ENCODE results near the gene INO80E.
A peak's percentile ranks its signal among the peaks of the same experiment; 100 is the strongest.

The INO80E gene

DNA sequence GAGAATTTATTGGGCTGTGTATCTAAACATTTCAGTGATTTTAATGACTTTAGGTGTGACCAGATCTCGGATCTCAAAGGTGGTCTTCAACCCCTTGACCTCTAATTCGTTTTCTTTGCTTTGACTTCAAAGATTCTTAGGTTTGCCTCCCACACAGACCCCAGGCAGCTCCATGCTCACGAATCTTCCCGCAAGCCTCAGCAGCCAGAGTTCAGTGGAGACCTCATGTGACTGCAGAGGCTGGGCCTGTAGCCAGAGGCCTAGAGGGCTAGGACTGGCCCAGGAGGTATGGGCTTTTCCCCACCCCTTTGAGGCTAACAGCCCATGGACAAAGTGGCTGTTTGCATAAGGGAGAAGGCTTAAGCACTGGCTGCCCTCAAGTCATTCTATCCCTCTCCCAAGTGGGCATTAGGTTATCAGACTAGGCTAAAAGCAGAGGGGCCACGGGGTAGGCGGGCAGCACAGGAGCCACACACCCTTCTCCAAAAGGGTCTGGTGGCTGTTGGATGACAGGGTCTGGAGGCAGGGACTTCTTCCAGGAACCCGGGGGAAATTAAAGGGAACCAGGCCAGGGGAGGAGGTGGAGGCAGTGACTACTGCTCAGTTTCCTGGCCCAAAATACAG, 3.6 kb upstream of the INO80E start:
- no peaks in the 10 kb centered on the region for H3K9me3 ChIP-seq (ENCODE audit: severe bottlenecking)
- TF ChIP-seq, protein P1, sequence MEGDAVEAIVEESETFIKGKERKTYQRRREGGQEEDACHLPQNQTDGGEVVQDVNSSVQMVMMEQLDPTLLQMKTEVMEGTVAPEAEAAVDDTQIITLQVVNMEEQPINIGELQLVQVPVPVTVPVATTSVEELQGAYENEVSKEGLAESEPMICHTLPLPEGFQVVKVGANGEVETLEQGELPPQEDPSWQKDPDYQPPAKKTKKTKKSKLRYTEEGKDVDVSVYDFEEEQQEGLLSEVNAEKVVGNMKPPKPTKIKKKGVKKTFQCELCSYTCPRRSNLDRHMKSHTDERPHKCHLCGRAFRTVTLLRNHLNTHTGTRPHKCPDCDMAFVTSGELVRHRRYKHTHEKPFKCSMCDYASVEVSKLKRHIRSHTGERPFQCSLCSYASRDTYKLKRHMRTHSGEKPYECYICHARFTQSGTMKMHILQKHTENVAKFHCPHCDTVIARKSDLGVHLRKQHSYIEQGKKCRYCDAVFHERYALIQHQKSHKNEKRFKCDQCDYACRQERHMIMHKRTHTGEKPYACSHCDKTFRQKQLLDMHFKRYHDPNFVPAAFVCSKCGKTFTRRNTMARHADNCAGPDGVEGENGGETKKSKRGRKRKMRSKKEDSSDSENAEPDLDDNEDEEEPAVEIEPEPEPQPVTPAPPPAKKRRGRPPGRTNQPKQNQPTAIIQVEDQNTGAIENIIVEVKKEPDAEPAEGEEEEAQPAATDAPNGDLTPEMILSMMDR (IDR thresholded peaks at IDR 0.05; ENCODE audit: low read depth, low read length): no peak
- no peak overlapping the region for H3K4me3 ChIP-seq (ENCODE audit: low read depth, low read length)
- peaks cover 77% of the 10 kb centered on the region for H3K36me3 ChIP-seq
- no peaks in the 10 kb centered on the region for H3K27me3 ChIP-seq (ENCODE audit: insufficient read depth, low read depth, severe bottlenecking)
- no peak for DNase-seq
- no peak overlapping the region; the same call in 1 of the 2 replicates for H3K27ac ChIP-seq

GRCh38 chr16:29993191-29993902, 2.7 kb upstream of the INO80E start:
- H3K4me3 ChIP-seq (ENCODE audit: low read depth, low read length): no peak overlapping the region
- TF ChIP-seq, protein P1 (IDR thresholded peaks at IDR 0.05; ENCODE audit: low read depth, low read length): no peak
- no peaks in the 10 kb centered on the region for H3K27me3 ChIP-seq (ENCODE audit: insufficient read depth, low read depth, severe bottlenecking)
- H3K36me3 ChIP-seq: peaks cover 74% of the 10 kb centered on the region
- no peak overlapping the region for H3K27ac ChIP-seq
- no peaks in the 10 kb centered on the region for H3K9me3 ChIP-seq (ENCODE audit: severe bottlenecking)
- DNase-seq: no peak

GRCh38 chr16:29993903-29994599, 2.0 kb upstream of the INO80E start:
- H3K4me3 ChIP-seq (ENCODE audit: low read depth, low read length): no peak overlapping the region
- no peak overlapping the region for H3K27ac ChIP-seq
- TF ChIP-seq, protein P1 (IDR thresholded peaks at IDR 0.05; ENCODE audit: low read depth, low read length): no peak
- no peaks in the 10 kb centered on the region for H3K9me3 ChIP-seq (ENCODE audit: severe bottlenecking)
- peaks cover 72% of the 10 kb centered on the region for H3K36me3 ChIP-seq
- H3K27me3 ChIP-seq (ENCODE audit: insufficient read depth, low read depth, severe bottlenecking): no peaks in the 10 kb centered on the region
- no peak for DNase-seq

DNA sequence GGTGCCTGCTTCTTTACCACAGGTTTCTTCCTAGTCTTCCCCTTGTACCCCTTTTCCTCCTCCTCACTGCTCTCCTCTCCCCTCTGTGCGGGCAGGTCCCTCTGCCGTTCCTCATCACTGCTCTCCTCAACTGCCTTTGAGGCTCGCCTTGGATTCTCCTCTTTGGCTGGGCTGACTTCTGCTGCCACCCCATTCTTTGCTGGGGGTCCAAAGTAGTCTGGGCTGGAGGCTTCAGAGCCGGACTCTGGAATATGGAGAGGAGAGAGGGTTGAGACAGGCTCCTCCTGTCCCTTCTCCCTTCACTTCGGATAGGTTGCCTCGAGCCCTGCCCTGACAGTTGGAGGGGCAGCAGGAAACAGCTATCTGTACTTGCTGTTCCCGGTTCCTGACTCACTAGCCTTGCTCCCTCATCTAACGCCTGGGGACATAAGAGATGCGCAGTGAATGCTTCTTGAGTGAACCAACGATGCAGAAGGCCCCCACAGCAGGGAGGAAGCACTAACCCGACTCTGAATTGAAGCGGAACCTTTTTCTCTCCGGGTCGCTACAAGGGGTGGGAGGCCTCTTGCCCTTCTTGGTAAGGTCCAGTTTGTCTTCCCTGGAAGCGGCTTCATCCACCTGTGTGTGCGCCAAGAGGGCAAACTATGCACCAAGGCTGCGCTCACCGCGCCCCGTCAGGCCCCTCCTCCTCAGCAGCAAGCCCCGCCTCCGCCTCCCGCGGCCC, 1.3 kb upstream of the INO80E start:
- Histone ChIP-seq H3K27me3 (ENCODE audit: insufficient read depth, low read depth, severe bottlenecking) (no peaks in the 10 kb centered on the region), H3K4me3 (ENCODE audit: low read depth, low read length) (peak overlapping the region; percentile 77), H3K27ac (peak overlapping the region; percentile 100), H3K9me3 (ENCODE audit: severe bottlenecking) (no peaks in the 10 kb centered on the region), H3K36me3 (peaks cover 70% of the 10 kb centered on the region)
- TF ChIP-seq, protein P1 (IDR thresholded peaks at IDR 0.05; ENCODE audit: low read depth, low read length): no peak
- peak; percentile 81 for DNase-seq

DNA sequence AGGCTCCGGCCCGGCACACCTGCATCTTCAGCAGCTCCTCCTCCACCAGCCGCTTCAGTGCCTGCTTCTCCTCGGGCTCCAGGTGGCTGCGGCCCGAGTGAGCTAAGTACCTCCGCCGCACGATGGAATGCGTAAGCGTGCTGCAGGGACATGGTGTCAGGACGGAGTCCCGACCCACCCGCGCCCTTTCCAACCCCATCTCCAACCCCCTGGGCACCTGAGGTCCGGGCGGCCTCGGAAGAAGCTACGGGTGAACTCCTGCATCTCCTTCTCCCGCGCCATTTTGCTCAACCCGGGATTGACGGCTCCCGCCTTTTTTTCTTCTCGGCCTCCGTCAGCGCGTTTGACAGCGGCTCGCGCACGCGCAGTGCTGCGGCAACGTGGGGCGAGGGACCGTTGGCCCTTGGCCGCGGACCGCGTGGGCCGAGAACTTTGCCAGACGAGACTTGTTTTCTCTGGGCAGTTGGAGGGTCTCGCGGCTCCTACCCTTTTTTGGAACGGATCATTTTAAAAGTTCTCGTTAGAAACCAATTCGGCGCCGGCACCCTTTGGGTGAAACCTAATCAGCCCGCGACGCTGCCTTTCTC, 624 bp upstream of the INO80E start, which contains the start of gene HIRIP3:
TSS of gene HIRIP3 (minus strand) at position 294 of the 587 bp plus-strand sequence. CDS start at position 282, 12 bp downstream.
- H3K9me3 ChIP-seq (ENCODE audit: severe bottlenecking): no peaks in the 10 kb centered on the region
- no peaks in the 10 kb centered on the region for H3K27me3 ChIP-seq (ENCODE audit: insufficient read depth, low read depth, severe bottlenecking)
- peak within 1 kb of the TSS; percentile 100 for H3K27ac ChIP-seq
- H3K4me3 ChIP-seq (ENCODE audit: low read depth, low read length): peak within 1 kb of the TSS; percentile 77
- TF ChIP-seq, protein P1 (IDR thresholded peaks at IDR 0.05; ENCODE audit: low read depth, low read length): no peak
- DNase-seq: peak; percentile 89
- peaks cover 63% of the 10 kb centered on the region for H3K36me3 ChIP-seq

All from WERI-Rb-1 (cell line).